Endodermal cell (in vitro differentiated cells): Measurements from ENCODE around the gene KDM5B. TPM values are rescaled to one million over a fixed set of nuclear protein-coding genes. Genes with fewer than 3 reads are reported as not detected.

Experiments
- DNase-seq: peaks from one replicate; pipeline ENCODE4 v3.0.0-alpha.2; 2017
- H3K27ac ChIP-seq: 2 replicates; pipeline ENCODE4 v1.5.1; 2013; ENCODE audit warnings: mild to moderate bottlenecking, low read depth, low read length, moderate library complexity
- H3K27me3 ChIP-seq: 2 replicates; pipeline ENCODE4 v1.6.1; 2013; ENCODE audit warnings: mild to moderate bottlenecking, low read length, moderate library complexity; ENCODE audit not compliant: insufficient read depth, control insufficient read depth, poor library complexity, severe bottlenecking
- H3K36me3 ChIP-seq: 2 replicates; pipeline ENCODE4 v1.7.0; 2013; ENCODE audit warnings: mild to moderate bottlenecking, low read length, moderate library complexity; ENCODE audit not compliant: control insufficient read depth, insufficient read depth
- H3K4me1 ChIP-seq: one replicate; pipeline ENCODE4 v1.7.0; 2013; ENCODE audit warnings: low read length; ENCODE audit not compliant: control insufficient read depth, insufficient read depth
- H3K4me3 ChIP-seq: 2 replicates; pipeline ENCODE4 v1.5.1; 2013; ENCODE audit warnings: mild to moderate bottlenecking, low read length, moderate library complexity
- H3K9ac ChIP-seq: 2 replicates; pipeline ENCODE4 v1.6.1; 2013; ENCODE audit warnings: mild to moderate bottlenecking, low read length, moderate library complexity; ENCODE audit not compliant: poor library complexity, severe bottlenecking; ENCODE audit errors: extremely low read depth
- H3K9me3 ChIP-seq: 2 replicates; pipeline ENCODE4 v1.6.1; 2013; ENCODE audit warnings: mild to moderate bottlenecking, low read length, moderate library complexity; ENCODE audit not compliant: control insufficient read depth
- H3K27ac Mint-ChIP-seq: 2 replicates; pipeline ENCODE4 v1.8.0; 2020; ENCODE audit warnings: mixed read lengths
- H3K27me3 Mint-ChIP-seq: 2 replicates; pipeline ENCODE4 v1.8.0; 2021; ENCODE audit warnings: mild to moderate bottlenecking, mixed read lengths; ENCODE audit not compliant: insufficient read depth
- H3K36me3 Mint-ChIP-seq: 2 replicates; pipeline ENCODE4 v1.8.0; 2020; ENCODE audit warnings: low read depth, mixed read lengths
- H3K4me1 Mint-ChIP-seq: 2 replicates; pipeline ENCODE4 v1.8.0; 2020; ENCODE audit warnings: mixed read lengths
- H3K4me3 Mint-ChIP-seq: 2 replicates; pipeline ENCODE4 v1.8.0; 2020; ENCODE audit warnings: mild to moderate bottlenecking, moderate library complexity, mixed read lengths
- H3K9me3 Mint-ChIP-seq: 2 replicates; pipeline ENCODE4 v1.8.0; 2020; ENCODE audit warnings: mild to moderate bottlenecking, mixed read lengths
- WGBS, 2 experiments: methylation state at CpG; one replicate each; pipeline versions ENCODE4 v1.1.5 to v1.1.7; 2013; ENCODE audit warnings: missing lambda C conversion rate in 2 of 2, mixed read lengths in 1 of 2; ENCODE audit not compliant: insufficient coverage in 1 of 2, insufficient read length in 1 of 2; 5-methylcytosine and 5-hydroxymethylcytosine counted together
- total RNA-seq, 2 donors: library from RNA; stranded (reverse); fragmentation: NEBNext Ultra II Directional in 1 of 2; extraction: Animal tissue kit (Norgen Biotek cat#: 25700) in 1 of 2; gene quantifications; 2 replicates in 1 of 2; 3 replicates in 1 of 2; pipeline ENCODE4 v1.2.1, GENCODE V29; 2021
- TF ChIP-seq, protein P1 (sequence below): fragments of 200-600 bp; sonication (generic); conservative IDR thresholded peaks from 2 replicates; pipeline ENCODE4 v1.5.0; 2021; ENCODE audit warnings: antibody characterized with exemption, mild to moderate bottlenecking

KDM5B gene
- total RNA-seq, 2 donors from 2014 or later = 207 to 219 TPM

DNA sequence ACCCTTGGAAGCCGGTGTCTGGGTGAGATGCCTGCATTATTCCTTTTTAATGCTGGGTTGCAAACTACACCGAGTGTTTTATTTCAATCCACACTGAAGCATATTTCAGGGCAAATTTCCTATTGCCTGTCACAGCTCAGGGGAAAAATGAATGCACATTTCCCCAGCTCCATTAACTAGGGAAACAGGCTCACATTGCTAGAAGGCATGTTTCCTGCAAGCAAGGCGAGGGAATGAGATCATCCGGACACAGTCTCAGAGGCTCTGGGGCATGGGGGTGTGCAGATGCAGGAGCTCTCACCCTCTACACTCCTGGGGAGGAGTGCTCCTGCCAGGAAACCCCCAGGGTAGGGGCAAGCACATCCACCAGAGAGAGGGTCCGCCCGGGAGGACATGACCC, 122.6 kb downstream of the KDM5B start:
- no peak for DNase-seq
- Histone ChIP-seq H3K9me3 (no peaks in the 10 kb centered on the region), H3K4me1 (no peaks in the 10 kb centered on the region), H3K9ac (no peak overlapping the region), H3K4me3 (no peak overlapping the region), H3K27me3 (peaks cover 7% of the 10 kb centered on the region), H3K27ac (no peak overlapping the region), H3K36me3 (no peaks in the 10 kb centered on the region)
- TF ChIP-seq, protein P1, sequence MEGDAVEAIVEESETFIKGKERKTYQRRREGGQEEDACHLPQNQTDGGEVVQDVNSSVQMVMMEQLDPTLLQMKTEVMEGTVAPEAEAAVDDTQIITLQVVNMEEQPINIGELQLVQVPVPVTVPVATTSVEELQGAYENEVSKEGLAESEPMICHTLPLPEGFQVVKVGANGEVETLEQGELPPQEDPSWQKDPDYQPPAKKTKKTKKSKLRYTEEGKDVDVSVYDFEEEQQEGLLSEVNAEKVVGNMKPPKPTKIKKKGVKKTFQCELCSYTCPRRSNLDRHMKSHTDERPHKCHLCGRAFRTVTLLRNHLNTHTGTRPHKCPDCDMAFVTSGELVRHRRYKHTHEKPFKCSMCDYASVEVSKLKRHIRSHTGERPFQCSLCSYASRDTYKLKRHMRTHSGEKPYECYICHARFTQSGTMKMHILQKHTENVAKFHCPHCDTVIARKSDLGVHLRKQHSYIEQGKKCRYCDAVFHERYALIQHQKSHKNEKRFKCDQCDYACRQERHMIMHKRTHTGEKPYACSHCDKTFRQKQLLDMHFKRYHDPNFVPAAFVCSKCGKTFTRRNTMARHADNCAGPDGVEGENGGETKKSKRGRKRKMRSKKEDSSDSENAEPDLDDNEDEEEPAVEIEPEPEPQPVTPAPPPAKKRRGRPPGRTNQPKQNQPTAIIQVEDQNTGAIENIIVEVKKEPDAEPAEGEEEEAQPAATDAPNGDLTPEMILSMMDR = no peak
- H3K4me1 Mint-ChIP-seq = no peaks in the 10 kb centered on the region
- H3K36me3 Mint-ChIP-seq = no peaks in the 10 kb centered on the region
- peaks cover 9% of the 10 kb centered on the region for H3K27me3 Mint-ChIP-seq
- no peak overlapping the region for H3K4me3 Mint-ChIP-seq
- H3K27ac Mint-ChIP-seq = no peak overlapping the region
- 84 to 92% methylated on average over 3 to 6 of the region's 6 CpGs for WGBS, 2 experiments
- no peaks in the 10 kb centered on the region for H3K9me3 Mint-ChIP-seq

DNA sequence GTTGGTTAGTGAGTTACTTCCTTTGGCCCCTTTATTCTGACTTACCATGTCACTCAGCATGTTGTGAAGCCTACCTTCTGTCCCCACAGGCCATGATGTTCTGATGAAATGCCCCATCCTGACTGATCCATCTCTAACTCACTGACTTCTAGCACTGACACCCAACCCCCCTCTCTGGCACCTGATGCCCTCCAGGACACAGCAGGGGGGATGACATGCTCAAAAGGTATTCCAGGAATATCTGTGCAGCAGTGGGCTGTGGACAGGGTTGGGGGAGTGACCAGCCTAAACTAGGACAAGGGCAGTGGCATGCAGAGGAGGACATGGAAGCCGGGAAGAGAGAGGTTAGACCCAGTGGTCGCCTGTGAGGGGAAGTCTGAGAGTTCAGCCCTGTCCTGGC, 123.5 kb downstream of the KDM5B start:
- Mint-ChIP-seq H3K4me1 (no peaks in the 10 kb centered on the region), H3K27me3 (peaks cover 2% of the 10 kb centered on the region), H3K9me3 (no peaks in the 10 kb centered on the region), H3K36me3 (no peaks in the 10 kb centered on the region), H3K27ac (no peak overlapping the region), H3K4me3 (no peak overlapping the region)
- no peaks in the 10 kb centered on the region for H3K27me3 ChIP-seq
- no peak overlapping the region for H3K4me3 ChIP-seq
- no peak for DNase-seq
- no peak overlapping the region for H3K9ac ChIP-seq
- H3K27ac ChIP-seq = no peak overlapping the region
- H3K36me3 ChIP-seq = no peaks in the 10 kb centered on the region
- WGBS, 2 experiments = 62 to 69% methylated on average over 2 of the region's 2 CpGs
- TF ChIP-seq, protein P1 = no peak
- no peaks in the 10 kb centered on the region for H3K4me1 ChIP-seq
- H3K9me3 ChIP-seq = no peaks in the 10 kb centered on the region

DNA sequence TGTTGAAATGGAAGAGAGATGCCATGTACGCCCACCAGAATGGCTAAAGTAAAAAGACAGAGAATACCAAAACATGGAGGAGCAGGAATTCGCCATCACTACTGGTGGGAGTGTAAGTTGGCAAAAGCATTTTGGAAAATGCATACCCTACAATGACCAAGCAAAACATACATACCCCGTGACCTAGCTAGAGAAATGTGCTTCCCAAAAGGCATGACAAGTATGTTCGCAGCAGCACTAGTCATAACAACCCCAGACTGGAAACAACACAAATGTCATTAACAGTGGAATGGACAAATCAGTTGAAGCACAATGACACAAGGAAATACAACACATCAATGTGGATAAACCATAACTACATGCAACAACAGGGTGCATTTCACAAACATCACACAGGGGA, 125.2 kb downstream of the KDM5B start:
- Mint-ChIP-seq H3K4me3 (no peak overlapping the region), H3K36me3 (no peaks in the 10 kb centered on the region), H3K27ac (no peak overlapping the region), H3K4me1 (no peaks in the 10 kb centered on the region), H3K27me3 (no peaks in the 10 kb centered on the region), H3K9me3 (no peaks in the 10 kb centered on the region)
- H3K27me3 ChIP-seq = no peaks in the 10 kb centered on the region
- H3K4me3 ChIP-seq = no peak overlapping the region
- 95 to 100% methylated on average over 1 to 4 of the region's 4 CpGs for WGBS, 2 experiments
- no peaks in the 10 kb centered on the region for H3K36me3 ChIP-seq
- H3K4me1 ChIP-seq = no peaks in the 10 kb centered on the region
- no peaks in the 10 kb centered on the region for H3K9me3 ChIP-seq
- no peak overlapping the region for H3K27ac ChIP-seq
- no peak for DNase-seq
- no peak overlapping the region for H3K9ac ChIP-seq
- TF ChIP-seq, protein P1 = no peak
